Activated CD8-positive, alpha-beta memory T cell treated with anti-CD3 and anti-CD28 coated beads, Interleukin-2, amount 10 ng/mL, durations not matched to agents 7 days and 5 days (primary cell): ENCODE data around the gene SNRNP70. TPM values are rescaled to one million over a fixed set of nuclear protein-coding genes. Genes with fewer than 3 reads are reported as not detected.
"Not testable (repeated sequence)": the region's sequence is repeated elsewhere in the genome, so short reads cannot be mapped to it uniquely, and the experiment has no call there.

Experiments used
- ATAC-seq: fragments of 150-1000 bp; cut with Tn5 transposase; one replicate; pipeline ENCODE4 v1.10.0; 2021; ENCODE audit warnings: moderate library complexity
- CTCF ChIA-PET: fragments of 350-600 bp; sonication (Branson Sonifier 250); formaldehyde crosslinking; loops from one replicate; lab custom pipeline; 2021; ENCODE audit warnings: antibody characterized with exemption; lab: Charles Lee
- DNase-seq: peaks from one replicate; pipeline ENCODE4 v3.0.0-alpha.2; 2020
- H3K27ac Mint-ChIP-seq: one replicate; pipeline ENCODE4 v1.8.0; 2021; ENCODE audit warnings: mild to moderate bottlenecking, mixed read lengths
- H3K27me3 Mint-ChIP-seq: one replicate; pipeline ENCODE4 v1.8.0; 2021; ENCODE audit warnings: mixed read lengths
- H3K36me3 Mint-ChIP-seq: one replicate; pipeline ENCODE4 v1.8.0; 2021; ENCODE audit warnings: mild to moderate bottlenecking, mixed read lengths
- H3K4me1 Mint-ChIP-seq: one replicate; pipeline ENCODE4 v1.8.0; 2021; ENCODE audit warnings: mixed read lengths
- H3K4me3 Mint-ChIP-seq: one replicate; pipeline ENCODE4 v1.8.0; 2021; ENCODE audit warnings: mild to moderate bottlenecking, moderate library complexity, mixed read lengths
- H3K9me3 Mint-ChIP-seq: one replicate; pipeline ENCODE4 v1.8.0; 2022; ENCODE audit warnings: low read depth, mixed read lengths
- total RNA-seq, 2 experiments: library from RNA; stranded (reverse); gene quantifications; one replicate each; pipeline ENCODE4 v1.2.3, GENCODE V29; 2021

SNRNP70 gene
- total RNA-seq, 2 experiments from 2014 or later: 222 to 224 TPM

DNA sequence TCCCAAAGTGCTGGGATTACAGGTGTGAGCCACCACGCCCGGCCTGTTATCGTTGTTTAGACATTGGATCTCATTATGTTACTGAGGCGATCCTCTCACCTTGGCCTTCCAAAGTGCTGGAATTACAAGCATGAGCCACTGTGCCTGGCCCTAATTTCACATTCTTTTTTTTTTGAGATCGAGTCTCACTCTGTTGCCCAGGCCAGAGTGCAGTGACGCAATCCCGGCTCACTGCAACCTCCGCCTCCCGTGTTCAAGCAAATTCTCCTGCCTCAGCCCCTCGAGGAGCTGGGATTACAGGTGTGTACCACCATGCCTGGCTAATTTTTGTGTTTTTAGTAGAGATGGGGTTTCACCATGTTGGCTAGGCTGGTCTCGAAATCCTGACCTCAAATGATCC is 38.0 kb downstream of the SNRNP70 start:
- DNase-seq, H3K36me3 Mint-ChIP-seq, H3K4me3 Mint-ChIP-seq, H3K27ac Mint-ChIP-seq, ATAC-seq, H3K9me3 Mint-ChIP-seq: not testable (repeated sequence)
- Mint-ChIP-seq H3K4me1 (peaks cover 15% of the 10 kb centered on the region), H3K27me3 (peaks cover 23% of the 10 kb centered on the region)
- CTCF ChIA-PET: interaction anchor here (0.6 to 1.2 kb wide), 2 partner anchors 9 to 25 kb away, joined by 3 to 4 read pairs; partner anchors contain the start of gene LIN7B

DNA sequence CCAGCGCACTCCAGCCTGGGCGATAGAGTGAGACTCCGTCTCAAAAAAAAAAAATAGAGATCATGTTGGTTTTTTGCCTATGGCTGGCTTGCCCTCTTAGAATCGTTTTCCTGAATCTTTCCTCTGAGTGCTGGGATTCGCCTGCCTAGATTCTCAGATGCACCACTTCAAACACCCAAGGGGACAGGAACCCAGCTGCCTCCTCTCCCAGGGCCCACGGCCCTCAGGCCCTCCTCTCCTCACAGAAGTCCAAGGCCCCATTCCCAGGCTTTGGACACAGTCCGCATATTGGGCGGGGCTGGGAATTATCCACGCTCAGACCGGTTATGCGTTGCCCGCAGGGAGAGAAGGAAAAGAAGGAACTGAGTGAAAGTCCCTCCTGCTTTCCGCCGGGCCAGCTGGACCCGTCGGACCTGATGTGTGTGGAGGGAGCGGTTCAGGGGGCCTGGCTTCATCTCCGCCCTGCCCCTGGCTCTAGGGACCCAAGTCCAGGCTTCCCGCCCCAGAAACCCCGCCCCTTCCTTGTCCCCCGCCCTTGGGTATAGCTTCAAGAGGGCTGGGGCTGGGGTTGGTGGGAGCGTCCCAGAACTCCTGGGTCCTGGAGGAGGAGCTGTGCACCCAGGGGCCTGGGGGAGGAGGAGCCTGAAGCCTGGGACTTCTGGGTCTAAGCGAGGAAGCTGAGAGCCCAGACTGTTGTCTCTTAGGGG is 39.9 kb downstream of the SNRNP70 start:
- no peak overlapping the region for H3K4me3 Mint-ChIP-seq
- no peaks in the 10 kb centered on the region for H3K9me3 Mint-ChIP-seq
- H3K4me1 Mint-ChIP-seq: peaks cover 17% of the 10 kb centered on the region
- no peak for ATAC-seq
- peaks cover 20% of the 10 kb centered on the region for H3K27me3 Mint-ChIP-seq
- CTCF ChIA-PET: interaction anchor here (1.8 kb wide), 1 partner anchor 11 kb away, joined by 9 read pairs; the partner anchor contains the start of gene LIN7B
- no peak overlapping the region for H3K27ac Mint-ChIP-seq
- no peaks in the 10 kb centered on the region for H3K36me3 Mint-ChIP-seq
- no peak for DNase-seq

DNA sequence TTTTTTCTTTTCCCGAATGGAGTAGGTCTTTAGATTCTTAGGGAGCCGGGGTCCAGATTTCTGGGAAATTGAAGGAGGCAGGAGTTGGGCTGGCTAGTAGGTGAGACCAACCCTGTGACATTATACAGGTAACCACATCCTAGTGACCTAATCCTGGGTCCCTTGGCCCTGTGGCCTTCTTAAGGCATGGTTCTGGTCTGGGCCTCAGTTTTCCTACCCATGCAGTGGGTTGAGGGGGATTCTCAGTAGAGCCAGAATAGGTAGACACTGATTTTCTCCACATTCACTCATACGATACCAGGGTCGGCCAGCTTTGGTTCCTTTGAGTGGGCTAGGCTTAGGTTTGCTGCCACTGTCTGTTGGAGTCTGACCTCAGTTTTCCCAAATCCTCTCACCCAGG is 41.3 kb downstream of the SNRNP70 start:
- Mint-ChIP-seq H3K27ac (no peak overlapping the region), H3K4me1 (peaks cover 9% of the 10 kb centered on the region), H3K9me3 (no peaks in the 10 kb centered on the region), H3K27me3 (peaks cover 9% of the 10 kb centered on the region), H3K36me3 (no peaks in the 10 kb centered on the region), H3K4me3 (no peak overlapping the region)
- DNase-seq: no peak
- no peak for ATAC-seq
- CTCF ChIA-PET: interaction anchor here (0.6 to 2.1 kb wide), 4 partner anchors 13 to 555 kb away, joined by 3 to 20 read pairs (median 4); partner anchors contain the start of gene LIN7B

DNA sequence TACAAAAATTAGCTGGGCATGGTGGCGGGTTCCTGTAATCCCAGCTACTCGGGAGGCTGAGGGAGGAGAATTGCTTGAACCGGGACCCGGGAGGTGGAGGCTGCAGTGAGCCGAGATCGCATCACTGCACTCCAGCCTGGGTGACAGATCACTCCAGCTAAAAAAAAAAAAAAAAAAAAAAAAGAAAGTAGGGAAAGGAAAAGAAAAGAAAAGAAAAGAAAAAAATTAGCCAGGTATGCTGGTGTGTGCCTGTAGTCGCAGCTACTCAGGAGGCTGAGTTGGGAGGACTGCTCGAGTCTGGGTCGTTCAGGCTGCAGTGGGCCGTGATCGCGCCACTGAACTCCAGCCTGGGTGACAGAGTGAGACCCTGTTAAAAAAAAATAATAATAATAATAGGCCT is 42.0 kb downstream of the SNRNP70 start:
- not testable (repeated sequence) for DNase-seq, H3K9me3 Mint-ChIP-seq, H3K4me3 Mint-ChIP-seq, H3K27ac Mint-ChIP-seq, ATAC-seq, H3K36me3 Mint-ChIP-seq, H3K27me3 Mint-ChIP-seq, H3K4me1 Mint-ChIP-seq
- CTCF ChIA-PET: interaction anchor here (0.5 to 2.1 kb wide), 13 partner anchors 8 to 554 kb away, joined by 3 to 20 read pairs (median 3); partner anchors contain the start of gene LIN7B

DNA sequence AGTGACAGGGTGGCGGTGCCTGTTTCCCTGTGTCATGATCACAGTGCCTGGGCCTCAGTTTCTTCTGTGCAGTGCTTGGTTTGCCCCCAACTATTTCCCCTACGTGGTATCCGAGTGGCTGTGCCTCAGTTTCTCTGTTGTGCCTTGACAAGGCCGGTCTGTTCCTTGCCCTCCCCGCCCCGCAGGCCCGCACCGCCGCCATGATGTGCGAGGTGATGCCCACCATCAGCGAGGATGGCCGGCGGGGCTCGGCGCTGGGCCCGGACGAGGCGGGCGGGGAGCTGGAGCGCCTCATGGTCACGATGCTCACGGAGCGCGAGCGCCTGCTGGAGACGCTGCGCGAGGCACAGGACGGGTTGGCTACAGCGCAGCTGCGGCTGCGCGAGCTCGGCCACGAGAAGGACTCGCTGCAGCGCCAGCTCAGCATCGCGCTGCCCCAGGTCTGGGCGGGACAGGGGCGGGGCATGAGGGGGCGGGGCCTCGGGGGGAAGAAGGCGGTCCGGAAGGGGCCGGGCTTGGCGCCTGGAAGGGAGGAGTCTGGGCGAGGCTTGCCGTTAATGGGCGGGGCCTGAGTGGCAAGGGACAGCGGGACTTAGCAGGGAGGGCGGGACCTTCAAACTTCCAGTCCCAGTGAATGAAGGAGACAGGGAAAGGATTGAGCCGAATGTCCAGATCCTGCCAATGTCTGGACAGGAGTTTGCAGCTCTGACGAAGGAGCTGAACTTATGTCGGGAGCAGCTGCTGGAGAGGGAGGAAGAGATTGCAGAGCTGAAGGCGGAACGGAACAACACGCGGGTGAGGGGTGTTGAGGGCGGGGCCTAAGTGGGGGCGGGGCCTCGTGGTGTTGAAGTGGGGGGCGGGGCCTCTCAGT is 42.7 kb downstream of the SNRNP70 start:
- peak overlapping the region; percentile 71 for H3K4me3 Mint-ChIP-seq
- peaks cover 9% of the 10 kb centered on the region for H3K4me1 Mint-ChIP-seq
- DNase-seq (peak; percentile 97), ATAC-seq (peak; percentile 95)
- peak overlapping the region; percentile 79 for H3K27ac Mint-ChIP-seq
- H3K27me3 Mint-ChIP-seq: peaks cover 3% of the 10 kb centered on the region
- no peaks in the 10 kb centered on the region for H3K36me3 Mint-ChIP-seq
- CTCF ChIA-PET: interaction anchor here (0.5 to 2.5 kb wide), 19 partner anchors 7 to 1403 kb away, joined by 3 to 20 read pairs (median 3); partner anchors contain the start of genes GYS1, LIN7B and RUVBL2
- H3K9me3 Mint-ChIP-seq: no peaks in the 10 kb centered on the region

DNA sequence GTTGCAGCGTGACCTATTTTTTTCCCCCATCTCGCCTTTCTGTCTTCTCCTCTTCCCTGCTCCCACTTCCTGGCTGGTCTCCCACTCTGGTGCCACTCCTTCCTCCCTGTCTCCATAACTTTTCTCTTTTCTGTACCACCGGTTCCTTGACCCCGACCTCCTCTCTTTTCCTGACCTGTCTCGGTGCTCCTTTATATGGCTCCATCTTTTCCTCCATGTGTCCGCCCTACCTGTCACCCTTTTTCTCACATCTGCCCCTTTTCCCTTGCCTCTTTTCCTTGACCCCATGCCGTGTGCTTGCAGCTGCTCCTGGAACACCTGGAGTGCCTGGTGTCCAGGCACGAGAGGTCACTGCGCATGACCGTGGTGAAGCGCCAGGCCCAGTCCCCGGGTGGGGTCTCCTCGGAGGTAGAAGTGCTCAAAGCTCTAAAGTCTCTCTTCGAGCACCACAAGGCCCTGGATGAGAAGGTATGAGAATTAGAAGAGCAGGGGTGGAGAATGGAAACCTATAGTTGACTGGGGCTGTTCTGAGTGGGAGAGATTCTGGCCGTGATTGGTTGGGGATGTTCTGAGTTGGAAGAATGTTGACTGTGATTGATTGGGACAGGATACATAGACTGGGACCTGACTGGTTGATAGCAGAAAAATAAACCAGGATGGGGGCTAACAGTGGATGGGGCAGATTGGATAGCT is 43.4 kb downstream of the SNRNP70 start:
- peak overlapping the region; percentile 7 for H3K27ac Mint-ChIP-seq
- CTCF ChIA-PET: interaction anchor here (0.6 to 2.5 kb wide), 16 partner anchors 9 to 340 kb away, joined by 3 to 20 read pairs (median 4); partner anchors contain the start of genes GYS1, LIN7B and RUVBL2
- H3K4me1 Mint-ChIP-seq: peaks cover 14% of the 10 kb centered on the region
- H3K27me3 Mint-ChIP-seq: peaks cover 5% of the 10 kb centered on the region
- no peaks in the 10 kb centered on the region for H3K9me3 Mint-ChIP-seq
- ATAC-seq: no peak
- no peak for DNase-seq
- peak overlapping the region; percentile 71 for H3K4me3 Mint-ChIP-seq
- no peaks in the 10 kb centered on the region for H3K36me3 Mint-ChIP-seq

DNA sequence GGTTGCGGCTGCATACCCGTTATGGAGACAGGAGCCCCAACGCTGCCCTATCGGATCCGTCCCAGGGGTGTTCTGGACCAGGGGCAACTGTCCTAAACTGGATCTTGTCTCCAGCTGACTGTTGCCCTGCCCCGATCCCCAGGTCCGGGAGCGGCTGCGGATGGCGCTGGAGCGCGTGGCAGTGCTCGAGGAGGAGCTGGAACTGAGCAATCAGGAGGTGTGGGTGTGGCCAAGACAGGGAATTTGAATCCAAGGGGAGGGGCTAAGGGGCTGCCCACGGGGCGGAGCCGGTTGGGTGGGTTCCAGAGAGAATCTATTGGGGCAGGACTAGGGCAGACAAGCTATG is 44.0 kb downstream of the SNRNP70 start:
- H3K4me1 Mint-ChIP-seq: peaks cover 17% of the 10 kb centered on the region
- H3K27me3 Mint-ChIP-seq: peaks cover 6% of the 10 kb centered on the region
- ATAC-seq: no peak
- H3K36me3 Mint-ChIP-seq: no peaks in the 10 kb centered on the region
- no peak overlapping the region for H3K4me3 Mint-ChIP-seq
- no peak overlapping the region for H3K27ac Mint-ChIP-seq
- no peaks in the 10 kb centered on the region for H3K9me3 Mint-ChIP-seq
- CTCF ChIA-PET: interaction anchor here (0.7 to 2.5 kb wide), 7 partner anchors 9 to 136 kb away, joined by 3 to 15 read pairs (median 6); partner anchors contain the start of genes GYS1, LIN7B and RUVBL2
- DNase-seq: no peak

DNA sequence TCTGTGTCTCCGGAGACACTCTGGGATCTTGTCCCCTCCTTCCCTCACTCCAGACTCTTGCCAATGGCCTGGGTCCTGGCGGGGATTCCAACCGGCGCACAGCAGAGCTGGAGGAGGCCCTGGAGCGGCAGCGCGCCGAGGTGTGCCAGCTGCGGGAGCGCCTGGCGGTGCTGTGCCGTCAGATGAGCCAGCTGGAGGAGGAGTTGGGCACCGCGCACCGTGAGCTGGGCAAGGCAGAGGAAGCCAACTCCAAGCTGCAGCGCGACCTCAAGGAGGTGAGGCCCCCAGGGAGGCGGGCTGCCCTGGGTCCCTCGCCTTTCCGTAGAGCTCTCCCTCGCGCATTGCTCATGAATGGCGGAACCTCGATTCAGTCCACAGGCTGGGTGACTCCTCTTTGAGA is 45.1 kb downstream of the SNRNP70 start:
- CTCF ChIA-PET: interaction anchor here (0.7 to 2.2 kb wide), 6 partner anchors 10 to 96 kb away, joined by 3 to 9 read pairs (median 6); partner anchors contain the start of gene LIN7B
- DNase-seq: no peak
- no peaks in the 10 kb centered on the region for H3K9me3 Mint-ChIP-seq
- H3K4me1 Mint-ChIP-seq: peaks cover 17% of the 10 kb centered on the region
- no peak overlapping the region for H3K4me3 Mint-ChIP-seq
- no peaks in the 10 kb centered on the region for H3K36me3 Mint-ChIP-seq
- H3K27me3 Mint-ChIP-seq: peaks cover 6% of the 10 kb centered on the region
- ATAC-seq: no peak
- H3K27ac Mint-ChIP-seq: no peak overlapping the region

DNA sequence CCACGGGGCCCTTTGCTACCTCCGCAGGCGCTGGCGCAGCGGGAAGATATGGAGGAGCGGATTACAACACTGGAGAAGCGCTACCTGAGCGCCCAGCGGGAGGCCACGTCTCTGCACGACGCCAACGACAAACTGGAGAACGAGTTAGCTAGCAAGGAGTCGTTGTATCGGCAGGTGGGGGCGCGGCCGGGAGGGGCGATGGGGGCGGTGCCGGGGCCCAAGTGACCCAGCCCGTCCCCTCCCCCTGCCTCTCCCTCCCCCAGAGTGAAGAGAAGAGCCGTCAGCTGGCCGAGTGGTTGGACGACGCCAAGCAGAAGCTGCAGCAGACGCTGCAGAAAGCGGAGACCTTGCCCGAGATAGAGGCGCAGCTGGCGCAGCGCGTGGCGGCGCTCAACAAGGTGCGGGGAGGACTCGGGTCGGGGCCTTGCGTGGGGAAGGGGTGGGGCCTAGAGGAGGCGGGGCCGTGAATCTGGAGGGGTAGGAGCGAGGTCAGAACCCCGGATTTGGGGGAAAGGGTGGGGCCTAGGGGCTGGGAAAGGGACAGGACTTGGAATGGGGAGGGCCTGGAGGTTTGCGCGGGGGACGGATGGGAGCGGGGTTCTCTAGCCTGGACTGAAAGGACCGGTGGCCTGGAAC is 47.8 kb downstream of the SNRNP70 start:
- DNase-seq (no peak), ATAC-seq (peak; percentile 30)
- Mint-ChIP-seq H3K36me3 (no peaks in the 10 kb centered on the region), H3K4me1 (peaks cover 15% of the 10 kb centered on the region), H3K9me3 (no peaks in the 10 kb centered on the region), H3K27ac (no peak overlapping the region), H3K27me3 (peaks cover 6% of the 10 kb centered on the region), H3K4me3 (peak overlapping the region; percentile 53)
- CTCF ChIA-PET: interaction anchor here (0.8 to 2.3 kb wide), 6 partner anchors 13 to 133 kb away, joined by 3 to 14 read pairs (median 4); partner anchors contain the start of gene LIN7B

DNA sequence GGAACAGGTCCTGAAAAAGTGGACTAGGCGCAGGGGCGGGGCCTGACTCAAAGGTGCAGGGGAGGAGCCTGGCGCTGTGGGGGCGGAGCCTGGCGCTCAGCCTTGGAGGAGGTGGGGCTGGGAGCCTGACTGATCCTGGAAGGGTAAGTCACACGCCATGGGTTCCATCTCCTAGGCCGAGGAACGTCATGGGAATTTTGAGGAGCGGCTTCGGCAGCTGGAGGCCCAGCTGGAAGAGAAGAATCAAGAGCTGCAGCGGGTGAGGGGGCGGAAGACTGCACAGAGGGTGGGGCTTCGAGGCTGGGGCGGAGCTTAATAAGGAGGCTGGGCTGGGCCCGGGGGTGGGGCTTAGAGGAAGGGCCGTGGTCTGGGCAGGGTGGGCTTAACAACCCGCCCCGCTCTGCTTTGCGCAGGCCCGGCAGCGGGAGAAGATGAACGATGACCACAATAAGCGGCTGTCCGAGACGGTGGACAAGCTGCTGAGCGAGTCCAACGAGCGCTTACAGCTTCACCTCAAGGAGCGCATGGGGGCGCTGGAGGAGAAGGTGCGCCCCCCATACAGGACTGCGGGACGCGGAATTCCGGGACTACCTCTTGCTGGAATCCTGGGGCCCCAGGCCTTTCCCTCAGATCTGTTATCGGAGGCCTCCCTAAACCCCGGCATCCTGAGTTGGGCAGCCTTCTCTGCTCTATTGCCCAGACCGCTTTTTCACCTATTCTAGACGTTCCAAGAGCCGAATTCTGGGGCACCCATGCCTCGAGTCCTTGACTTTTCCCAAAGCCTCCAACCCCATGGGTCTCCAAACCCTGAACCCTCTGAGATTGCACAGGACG is 48.6 kb downstream of the SNRNP70 start:
- CTCF ChIA-PET: interaction anchor here (0.9 to 2.3 kb wide), 4 partner anchors 13 to 65 kb away, joined by 3 to 14 read pairs (median 6); partner anchors contain the start of gene LIN7B
- H3K4me1 Mint-ChIP-seq: peaks cover 9% of the 10 kb centered on the region
- H3K27ac Mint-ChIP-seq: no peak overlapping the region
- DNase-seq: peak; percentile 66
- H3K9me3 Mint-ChIP-seq: no peaks in the 10 kb centered on the region
- peak; percentile 80 for ATAC-seq
- H3K4me3 Mint-ChIP-seq: peak overlapping the region; percentile 53
- no peaks in the 10 kb centered on the region for H3K36me3 Mint-ChIP-seq
- peaks cover 6% of the 10 kb centered on the region for H3K27me3 Mint-ChIP-seq

DNA sequence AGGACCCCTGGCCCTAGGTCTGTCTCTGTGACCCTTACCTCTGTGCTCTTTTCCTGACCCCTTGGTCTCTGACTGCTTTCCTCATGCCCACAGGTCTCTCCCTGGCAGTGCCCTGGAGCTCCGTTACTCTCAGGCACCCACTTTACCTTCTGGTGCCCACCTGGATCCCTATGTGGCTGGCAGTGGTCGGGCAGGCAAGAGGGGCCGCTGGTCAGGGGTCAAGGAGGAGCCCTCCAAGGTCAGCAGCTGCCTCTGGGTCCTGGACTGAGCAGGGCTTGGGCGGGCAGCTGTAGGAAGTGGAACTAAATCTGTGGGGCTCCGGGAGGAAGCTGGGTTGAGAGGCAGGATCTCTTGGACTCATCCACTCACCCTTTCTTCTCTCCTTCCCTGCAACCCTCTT is 50.4 kb downstream of the SNRNP70 start:
- Mint-ChIP-seq H3K27me3 (peaks cover 6% of the 10 kb centered on the region), H3K9me3 (no peaks in the 10 kb centered on the region), H3K36me3 (no peaks in the 10 kb centered on the region), H3K4me3 (no peak overlapping the region), H3K27ac (no peak overlapping the region), H3K4me1 (peaks cover 9% of the 10 kb centered on the region)
- CTCF ChIA-PET: interaction anchor here (1.6 to 2.2 kb wide), 4 partner anchors 9 to 38 kb away, joined by 4 to 9 read pairs (median 5); no protein-coding TSS in a partner anchor
- ATAC-seq: no peak
- no peak for DNase-seq
